Measurements from ENCODE around the gene ACTRT2.

The ACTRT2 gene

DNA sequence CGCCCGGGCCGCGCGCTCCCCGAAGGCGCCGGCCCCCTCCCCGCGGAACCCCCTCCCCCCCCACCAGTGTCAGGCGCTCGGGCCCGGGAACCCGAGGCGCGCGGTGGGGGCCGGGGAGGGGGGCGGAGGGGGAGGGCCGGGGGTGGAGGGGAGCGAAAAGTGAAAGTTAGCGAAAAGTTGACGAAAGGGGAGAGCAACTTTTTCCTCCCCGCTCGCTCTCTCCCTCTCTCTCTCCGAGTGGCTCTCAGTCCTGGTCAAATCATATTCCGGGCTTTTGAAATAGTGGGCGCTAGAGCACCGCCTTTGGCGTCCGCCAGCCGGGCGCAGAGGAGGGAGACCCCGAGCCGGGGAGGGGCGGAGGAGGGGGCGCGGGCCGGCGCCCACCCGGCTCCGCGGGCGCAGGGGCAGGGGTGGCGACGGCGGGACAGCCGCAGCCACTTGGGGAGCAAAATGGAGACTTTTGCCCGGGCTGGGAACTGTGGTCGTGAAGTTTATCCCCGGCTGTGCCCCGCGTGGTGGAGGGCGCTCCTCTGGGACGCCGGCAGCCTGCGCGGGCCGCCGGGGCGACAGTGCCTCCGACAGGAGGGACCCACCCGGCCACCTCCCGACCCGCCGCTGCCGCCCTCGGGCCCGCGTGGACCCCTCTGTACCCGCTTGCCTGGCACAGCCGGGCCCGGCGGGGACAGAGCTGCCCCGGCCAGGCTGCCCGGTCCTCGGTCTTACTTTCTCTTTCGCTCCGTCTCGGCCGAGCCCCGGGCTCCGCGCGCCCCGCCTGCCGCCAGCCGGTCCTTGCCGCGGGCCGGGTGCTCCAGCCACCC, 48.4 kb downstream of the ACTRT2 start:
- Histone ChIP-seq H3K9ac (ENCODE audit: low read depth, low read length) (no peak overlapping the region; the same call in 1 of the 2 replicates), H3K9me3 (ENCODE audit: insufficient read depth, low read depth, low read length) (no peaks in the 10 kb centered on the region), H3K4me1 (ENCODE audit: insufficient read depth, low read length) (peaks cover 17% of the 10 kb centered on the region), H3K36me3 (ENCODE audit: insufficient read depth, low read length) (no peaks in the 10 kb centered on the region), H3K27ac (ENCODE audit: low read depth, low read length) (no peak overlapping the region), H3K4me3 (ENCODE audit: low read length) (peak overlapping the region; percentile 50), H3K27me3 (ENCODE audit: insufficient read depth, low read length) (peaks cover 95% of the 10 kb centered on the region)
- WGBS, result 1% methylated on average over 69 of the region's 91 CpGs

- Histone ChIP-seq H3K27ac (ENCODE audit: low read depth, low read length) (no peak overlapping the region), H3K9me3 (ENCODE audit: insufficient read depth, low read depth, low read length) (no peaks in the 10 kb centered on the region), H3K4me1 (ENCODE audit: insufficient read depth, low read length) (peaks cover 17% of the 10 kb centered on the region), H3K4me3 (ENCODE audit: low read length) (peak overlapping the region; percentile 50), H3K27me3 (ENCODE audit: insufficient read depth, low read length) (peaks cover 95% of the 10 kb centered on the region), H3K36me3 (ENCODE audit: insufficient read depth, low read length) (no peaks in the 10 kb centered on the region), H3K9ac (ENCODE audit: low read depth, low read length) (no peak overlapping the region)
- WGBS, result under 1% methylated on average over 57 of the region's 57 CpGs
These were observed 49.0 kb downstream of the ACTRT2 start for GRCh38 chr1:3070309-3070643.

DNA sequence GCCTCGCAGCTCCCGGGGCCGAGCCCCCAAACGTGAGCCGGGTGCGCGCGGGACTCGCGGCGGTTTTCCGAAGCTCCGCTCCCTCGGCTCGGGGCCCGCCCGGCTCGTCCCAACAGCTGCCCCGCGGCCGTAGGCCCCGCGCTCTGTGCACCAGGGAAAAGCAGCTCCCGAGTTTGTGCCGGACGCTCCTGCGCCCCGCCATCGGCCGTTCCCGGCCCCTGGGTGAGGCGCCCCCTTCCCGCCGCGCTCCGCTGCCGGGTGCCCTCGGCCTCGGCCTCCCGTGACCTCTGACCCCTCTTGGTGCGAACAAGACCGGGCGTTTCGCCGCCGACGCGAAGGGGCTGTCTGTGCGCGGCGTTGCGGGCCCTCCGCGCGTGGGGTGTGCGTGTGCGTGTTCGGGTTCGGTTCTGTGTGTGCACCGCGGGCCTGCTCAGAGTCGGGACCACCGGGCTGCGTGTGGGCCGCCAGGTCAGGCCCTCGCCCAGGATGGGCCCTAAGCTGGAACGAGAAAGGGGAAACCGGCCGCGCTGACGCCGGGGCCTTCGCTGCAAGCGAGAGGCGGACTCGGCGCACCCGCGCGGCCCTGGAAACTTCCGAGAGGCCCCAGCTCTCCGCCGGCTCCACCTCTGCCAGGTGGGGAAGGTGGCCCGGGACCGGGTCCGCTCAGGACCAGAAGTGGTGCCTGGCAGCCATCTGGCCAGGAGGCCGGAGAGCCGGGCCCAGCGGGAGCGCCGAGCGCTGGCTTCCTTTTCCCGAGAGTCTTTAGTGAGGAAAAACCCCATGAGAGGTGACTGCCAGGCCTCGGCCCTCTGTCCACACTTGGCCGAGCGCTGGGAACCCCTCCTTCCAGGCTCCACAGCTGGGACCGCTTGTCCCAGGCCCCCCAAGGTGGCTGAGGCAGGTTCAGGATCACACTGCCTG, 49.6 kb downstream of the ACTRT2 start:
- Histone ChIP-seq H3K9me3 (ENCODE audit: insufficient read depth, low read depth, low read length) (no peaks in the 10 kb centered on the region), H3K4me1 (ENCODE audit: insufficient read depth, low read length) (peaks cover 17% of the 10 kb centered on the region), H3K9ac (ENCODE audit: low read depth, low read length) (no peak overlapping the region; the same call in 1 of the 2 replicates), H3K27ac (ENCODE audit: low read depth, low read length) (no peak overlapping the region), H3K36me3 (ENCODE audit: insufficient read depth, low read length) (no peaks in the 10 kb centered on the region), H3K27me3 (ENCODE audit: insufficient read depth, low read length) (peaks cover 95% of the 10 kb centered on the region), H3K4me3 (ENCODE audit: low read length) (peak overlapping the region; percentile 41)
- 13% methylated on average over 97 of the region's 97 CpGs for WGBS

GRCh38 chr1:3071565-3072390, 50.5 kb downstream of the ACTRT2 start:
- H3K27ac ChIP-seq (ENCODE audit: low read depth, low read length), result no peak overlapping the region
- 83% methylated on average over 17 of the region's 17 CpGs for WGBS
- no peak overlapping the region; the same call in 1 of the 2 replicates for H3K4me3 ChIP-seq (ENCODE audit: low read length)
- no peaks in the 10 kb centered on the region for H3K9me3 ChIP-seq (ENCODE audit: insufficient read depth, low read depth, low read length)
- H3K36me3 ChIP-seq (ENCODE audit: insufficient read depth, low read length), result no peaks in the 10 kb centered on the region
- H3K27me3 ChIP-seq (ENCODE audit: insufficient read depth, low read length), result peaks cover 95% of the 10 kb centered on the region
- no peak overlapping the region for H3K9ac ChIP-seq (ENCODE audit: low read depth, low read length)
- peaks cover 17% of the 10 kb centered on the region for H3K4me1 ChIP-seq (ENCODE audit: insufficient read depth, low read length)

All from HUES64 (cell line).